NCI-H1092 (cell line): ENCODE results near the gene NDFIP2.

Experiments
- DNase-seq: peaks from one replicate; lab custom pipeline; 2025; lab: John Stamatoyannopoulos, UW

The NDFIP2 gene

DNA sequence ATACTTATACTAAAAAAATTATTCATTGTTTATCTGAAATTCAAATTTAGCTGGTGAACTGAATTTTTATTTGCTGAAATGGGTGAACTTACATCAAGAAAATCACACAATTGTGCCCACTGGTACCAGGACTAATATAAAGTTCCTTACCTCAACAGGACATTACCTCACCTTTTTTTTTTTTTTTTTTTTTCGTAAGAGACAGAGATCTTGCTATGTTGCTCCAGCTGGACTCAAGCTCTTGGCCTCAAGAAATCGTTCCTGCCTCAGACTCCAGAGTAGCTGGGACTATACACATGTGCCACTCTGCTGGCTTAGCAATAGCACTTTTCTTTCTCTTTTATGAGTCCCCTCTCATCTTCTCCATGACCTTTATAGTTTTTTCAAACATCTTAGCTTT lies 22.5 kb upstream of the NDFIP2 start:
- DNase-seq, result no peak

DNA sequence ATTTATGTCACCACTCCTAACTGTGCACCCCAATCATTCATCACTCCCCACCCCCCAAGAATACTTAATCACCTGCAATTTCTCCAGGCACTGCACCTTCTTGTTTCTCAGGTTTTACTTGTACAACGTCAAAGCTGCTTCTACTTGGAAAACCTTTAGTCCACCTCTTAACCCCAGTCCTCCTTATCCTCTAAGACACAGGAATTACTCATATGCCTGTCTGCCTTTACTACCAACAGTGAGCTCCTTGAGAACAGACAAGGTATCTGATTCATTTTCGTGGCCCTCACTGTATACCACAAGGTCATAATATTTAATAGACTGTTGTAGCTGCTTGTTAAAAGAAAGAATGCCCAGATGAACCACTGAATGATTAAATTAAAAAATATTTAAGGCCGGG lies 21.0 kb upstream of the NDFIP2 start:
- no peak for DNase-seq

- no peak for DNase-seq
Measured at GRCh38 chr13:79462895-79463294, 18.1 kb upstream of the NDFIP2 start.

DNA sequence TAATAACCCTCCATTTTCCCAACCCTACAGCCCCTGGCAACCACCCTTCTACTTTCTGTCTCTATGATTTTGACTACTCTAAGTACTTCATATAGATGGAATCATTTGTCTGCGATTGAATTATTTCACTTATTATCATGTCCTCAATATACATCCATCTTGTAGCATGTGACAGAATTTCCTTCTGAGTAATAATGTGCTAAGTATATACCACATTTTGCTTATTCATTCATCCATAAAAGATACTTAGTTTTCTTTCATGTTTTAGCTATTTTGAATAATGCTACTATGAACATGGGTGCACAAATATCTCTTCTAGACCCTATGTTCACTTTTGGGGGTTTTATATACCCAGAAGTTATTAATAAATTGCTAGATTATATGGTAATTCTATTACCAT lies 17.4 kb upstream of the NDFIP2 start:
- DNase-seq, result no peak

GRCh38 chr13:79466872-79467271 lies 14.1 kb upstream of the NDFIP2 start:
- DNase-seq, result no peak

DNA sequence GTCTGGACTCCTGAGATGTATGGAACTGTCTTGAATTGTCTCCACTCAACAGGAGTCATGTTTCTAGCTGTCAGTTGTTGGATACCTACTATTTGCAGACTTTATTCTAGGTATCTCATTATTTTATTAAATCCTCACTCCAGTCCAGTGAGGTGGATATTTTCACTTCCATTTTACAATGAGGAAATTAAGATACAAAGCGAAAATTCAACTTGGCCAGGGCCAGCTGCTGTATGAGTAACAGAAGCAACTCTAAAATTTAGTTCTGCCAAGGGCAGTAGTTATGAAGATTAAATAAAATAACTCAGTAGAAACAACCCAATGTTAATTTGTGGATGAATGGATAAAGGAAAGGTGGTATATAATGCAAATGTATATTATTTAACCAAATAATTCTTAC lies 12.6 kb upstream of the NDFIP2 start:
- DNase-seq, result no peak

DNA sequence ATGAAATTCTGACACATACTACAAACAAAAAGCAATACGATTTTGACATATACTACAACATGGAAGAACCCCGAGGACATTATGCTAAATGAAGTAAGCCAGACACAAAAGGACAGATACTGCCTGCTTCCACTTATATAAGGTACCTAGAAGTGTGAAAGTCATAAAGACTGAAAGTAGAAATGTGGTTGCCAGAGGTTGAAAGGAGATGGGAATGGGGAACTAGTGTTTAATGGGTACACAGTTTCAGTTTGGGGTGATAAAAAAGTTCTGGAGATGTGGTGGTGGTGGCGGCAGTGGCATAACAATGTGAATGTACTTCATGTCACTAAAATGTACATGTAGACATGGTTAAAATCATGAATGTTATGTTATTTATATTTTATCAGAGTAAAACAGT lies 12.1 kb upstream of the NDFIP2 start:
- DNase-seq, result no peak

DNA sequence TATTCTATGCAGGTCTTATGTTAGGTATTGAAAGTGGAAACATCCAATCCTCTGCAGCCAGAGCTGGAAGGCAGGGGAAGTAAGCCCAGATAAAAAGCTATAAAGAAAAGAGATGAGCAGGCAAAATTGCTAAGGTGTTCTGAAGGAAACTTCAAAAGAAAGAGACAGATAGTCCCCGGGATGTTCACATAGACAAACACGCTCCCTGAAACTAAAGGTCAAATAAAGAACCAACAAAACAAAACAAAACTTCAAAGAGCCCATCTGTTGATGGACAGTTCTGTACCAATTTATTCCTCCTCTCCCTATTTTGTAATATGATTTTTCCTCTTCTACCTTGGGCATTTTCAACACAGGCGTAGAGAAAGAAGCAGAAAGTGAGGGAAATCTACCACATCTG lies 11.3 kb upstream of the NDFIP2 start:
- no peak for DNase-seq

GRCh38 chr13:79470666-79471065 lies 10.3 kb upstream of the NDFIP2 start:
- no peak for DNase-seq

DNA sequence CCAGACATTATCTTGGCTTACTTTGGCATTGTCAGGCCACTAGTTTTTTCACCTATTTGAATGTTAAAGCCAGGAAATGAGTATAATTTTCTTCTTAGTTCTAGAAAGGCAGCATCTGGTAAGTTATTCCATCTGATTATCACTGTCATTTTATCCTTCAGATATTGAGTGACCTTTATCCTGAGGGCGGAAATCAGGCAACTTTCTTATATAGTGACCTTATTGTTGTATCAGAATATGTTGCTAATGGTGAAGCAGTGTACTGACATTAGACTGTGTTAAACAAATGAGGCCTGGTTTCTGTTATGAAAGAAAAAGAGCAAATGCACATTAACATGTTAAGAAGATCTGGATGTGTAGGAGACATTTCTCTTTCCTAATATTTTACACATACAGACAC lies 5.4 kb upstream of the NDFIP2 start:
- DNase-seq, result no peak

DNA sequence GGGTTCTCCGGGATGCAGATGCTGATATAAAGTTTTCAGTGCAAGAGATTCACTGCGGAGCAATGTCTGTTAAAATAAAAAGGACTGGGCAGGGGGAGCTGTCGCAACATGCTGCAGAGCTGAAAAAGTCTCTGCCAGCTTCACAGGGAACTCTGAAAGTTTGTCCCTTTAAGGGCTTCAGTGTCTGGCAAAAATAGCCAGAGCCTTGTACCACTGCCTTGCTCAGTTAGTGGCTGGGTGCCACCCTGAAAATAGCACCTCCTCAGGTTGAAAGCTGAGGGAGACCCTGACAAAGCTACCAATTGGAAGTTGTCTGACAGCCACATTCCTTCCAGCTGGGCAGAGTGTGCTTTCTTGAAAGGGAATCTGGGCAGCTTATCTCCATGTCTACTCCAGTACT lies 3.0 kb upstream of the NDFIP2 start:
- no peak for DNase-seq

DNA sequence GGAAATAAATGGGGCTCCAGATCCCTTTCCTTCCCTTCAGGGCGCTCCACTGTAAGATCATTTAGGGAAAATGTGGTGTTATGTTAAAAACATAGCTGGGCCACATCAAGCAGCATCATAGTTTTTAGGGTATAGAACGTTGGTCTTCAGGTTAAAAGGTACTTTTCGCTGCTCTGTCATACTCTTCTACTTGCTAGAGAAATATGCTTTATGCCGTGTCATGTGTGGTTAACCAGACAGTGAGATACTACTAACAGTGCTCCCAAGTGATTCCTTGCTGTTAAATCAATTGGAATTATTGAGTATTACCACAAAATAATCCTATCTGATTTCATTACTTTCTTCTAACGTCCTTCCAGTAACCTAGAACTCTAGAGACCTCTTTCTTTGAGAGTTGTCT lies 1.1 kb upstream of the NDFIP2 start:
- DNase-seq, result no peak

GRCh38 chr13:79481685-79482052 lies 714 bp downstream of the NDFIP2 start:
- DNase-seq, result no peak

GRCh38 chr13:79482281-79482970 lies 1.5 kb downstream of the NDFIP2 start:
- DNase-seq, result no peak

DNA sequence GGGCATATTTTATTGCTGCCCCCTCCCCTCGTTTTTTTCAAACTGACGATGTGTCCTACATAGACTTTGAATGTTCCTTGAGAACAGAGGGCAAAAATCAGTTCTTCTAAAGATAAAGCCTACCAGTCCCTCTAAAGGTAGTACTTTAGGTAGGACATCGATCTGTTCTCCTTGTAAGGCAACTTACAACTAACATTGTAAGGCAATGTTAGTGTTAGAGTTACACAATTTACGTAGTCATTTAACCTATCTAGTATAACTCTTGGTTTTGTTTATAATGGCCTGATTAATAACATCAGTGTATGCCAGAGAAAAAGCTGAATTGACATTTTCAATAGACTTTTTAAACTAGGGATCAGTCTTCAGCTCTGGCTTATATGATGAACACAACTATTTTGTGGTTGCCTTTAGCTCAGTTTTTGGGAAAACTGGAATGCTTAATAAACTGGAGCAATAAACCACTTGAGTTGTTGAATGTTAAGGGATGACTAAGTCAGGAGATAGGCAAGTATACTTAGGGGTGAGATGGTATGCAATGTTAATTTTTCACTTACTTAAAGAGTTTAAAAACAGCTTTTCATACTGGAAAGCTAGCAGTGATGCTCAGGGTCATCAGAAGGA lies 2.2 kb downstream of the NDFIP2 start:
- DNase-seq, result no peak

DNA sequence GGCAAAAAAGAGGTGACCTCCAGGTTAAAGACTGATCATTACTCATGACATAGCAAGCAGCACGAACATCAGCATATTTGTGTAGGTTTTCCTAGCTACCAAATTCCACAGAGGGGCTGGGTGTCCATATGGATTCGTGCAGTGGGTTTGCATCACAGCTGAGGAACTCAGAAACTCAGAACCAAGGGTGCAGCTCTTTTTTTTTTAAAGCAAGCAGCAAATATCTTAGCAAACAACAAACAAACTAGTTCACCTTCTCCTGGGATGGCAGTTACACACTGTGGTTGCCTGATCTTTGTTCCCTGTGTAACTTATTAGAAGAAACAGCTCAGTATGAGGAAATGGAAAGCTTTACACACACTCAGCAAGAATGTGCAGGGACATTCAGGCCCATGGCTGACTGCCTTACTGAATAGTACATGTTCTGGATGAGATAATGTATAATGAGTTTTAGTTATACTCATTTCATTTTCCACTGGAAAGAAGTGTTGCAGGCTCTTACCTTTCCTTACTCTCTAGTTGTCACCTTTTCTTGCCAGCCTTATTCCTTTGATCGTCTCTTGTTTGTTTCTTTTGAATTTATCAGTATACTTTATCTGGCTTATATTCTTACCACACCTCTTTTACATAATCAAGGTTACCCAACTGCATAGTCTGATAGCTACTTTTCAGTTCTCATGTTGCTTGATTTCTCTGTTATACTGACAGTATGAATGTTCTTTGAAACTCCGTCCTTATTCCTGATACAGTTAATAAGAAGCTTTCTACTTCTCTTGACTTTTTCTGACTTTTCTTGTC lies 4.3 kb downstream of the NDFIP2 start:
- no peak for DNase-seq

- no peak for DNase-seq
Measured at GRCh38 chr13:79486433-79487188, 5.7 kb downstream of the NDFIP2 start.

DNA sequence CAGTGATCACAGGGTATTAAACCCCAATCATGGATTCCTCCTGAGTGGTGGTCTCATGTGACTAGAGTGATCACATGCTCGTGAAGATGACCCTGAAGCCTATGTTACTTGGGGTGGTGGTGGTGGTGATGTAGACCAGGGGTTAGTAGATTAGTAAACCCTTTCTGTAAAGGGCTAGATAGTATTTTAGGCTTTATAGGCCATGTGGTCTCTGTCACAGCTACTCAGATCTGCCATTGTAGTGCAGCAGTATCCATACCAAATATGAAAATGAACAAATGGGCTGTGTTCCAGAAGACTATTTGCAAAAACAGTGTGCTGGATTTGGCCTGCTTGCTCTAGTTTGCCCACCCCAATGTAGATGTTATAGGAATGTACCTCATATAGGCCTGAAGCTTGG lies 9.4 kb downstream of the NDFIP2 start:
- no peak for DNase-seq

DNA sequence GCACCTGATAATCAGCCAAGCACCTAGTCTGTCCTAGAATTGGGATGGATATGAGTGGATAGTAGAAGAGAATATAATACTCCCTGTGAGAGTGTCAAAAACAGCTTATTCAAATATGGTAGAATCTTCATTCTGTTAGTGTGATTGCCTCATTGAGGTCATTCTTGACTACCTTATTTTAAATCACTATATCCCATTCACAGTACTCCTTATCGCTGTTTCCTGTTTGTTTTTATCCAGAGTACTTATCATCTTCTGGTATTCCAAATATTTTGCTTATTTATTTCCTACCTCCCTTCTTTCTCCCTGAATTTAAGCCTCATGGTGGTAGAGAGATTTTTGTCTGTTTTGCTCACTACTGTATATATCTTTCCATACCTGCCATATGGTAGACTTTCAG lies 9.9 kb downstream of the NDFIP2 start:
- no peak for DNase-seq

DNA sequence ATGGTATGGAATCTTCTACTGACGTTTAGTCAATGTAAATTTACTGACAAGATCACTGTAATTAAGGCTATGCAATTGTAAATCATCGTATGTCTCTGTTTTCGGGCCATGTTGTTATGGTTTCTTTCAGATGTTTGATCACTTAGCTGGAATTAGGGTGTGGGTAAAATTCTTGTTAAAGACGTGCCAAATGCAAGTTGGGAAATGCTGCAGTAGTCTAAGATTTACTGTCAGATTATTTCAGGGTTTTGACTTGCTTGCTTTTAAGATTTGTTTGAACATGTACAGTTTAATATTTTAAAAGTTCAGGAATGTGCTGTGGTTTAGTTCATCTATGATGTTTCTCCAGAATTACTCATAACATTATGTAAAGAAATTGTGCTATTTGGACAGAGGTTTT lies 10.8 kb downstream of the NDFIP2 start:
- DNase-seq, result no peak

GRCh38 chr13:79492313-79492798 lies 11.4 kb downstream of the NDFIP2 start:
- no peak for DNase-seq

- no peak for DNase-seq
Measured at GRCh38 chr13:79492918-79493594, 12.1 kb downstream of the NDFIP2 start.
